Upper lobe of left lung (tissue), 4 donors: ENCODE measurements around the gene RASSF7.

ENCODE experiments used
- EP300 ChIP-seq, 4 donors: sonication (generic); formaldehyde crosslinking; IDR thresholded peaks; one replicate each; pipeline ENCODE4 v1.5.1; 2017; ENCODE audit warnings: antibody characterized with exemption in 4 of 4, control low read depth in 2 of 4
- POLR2A ChIP-seq, 4 donors: fragments of 450-650 bp; IDR thresholded peaks; one replicate each; pipeline ENCODE4 v1.5.1; 2016 to 2017; ENCODE audit warnings: antibody characterized with exemption in 4 of 4, mild to moderate bottlenecking in 2 of 4

DNA sequence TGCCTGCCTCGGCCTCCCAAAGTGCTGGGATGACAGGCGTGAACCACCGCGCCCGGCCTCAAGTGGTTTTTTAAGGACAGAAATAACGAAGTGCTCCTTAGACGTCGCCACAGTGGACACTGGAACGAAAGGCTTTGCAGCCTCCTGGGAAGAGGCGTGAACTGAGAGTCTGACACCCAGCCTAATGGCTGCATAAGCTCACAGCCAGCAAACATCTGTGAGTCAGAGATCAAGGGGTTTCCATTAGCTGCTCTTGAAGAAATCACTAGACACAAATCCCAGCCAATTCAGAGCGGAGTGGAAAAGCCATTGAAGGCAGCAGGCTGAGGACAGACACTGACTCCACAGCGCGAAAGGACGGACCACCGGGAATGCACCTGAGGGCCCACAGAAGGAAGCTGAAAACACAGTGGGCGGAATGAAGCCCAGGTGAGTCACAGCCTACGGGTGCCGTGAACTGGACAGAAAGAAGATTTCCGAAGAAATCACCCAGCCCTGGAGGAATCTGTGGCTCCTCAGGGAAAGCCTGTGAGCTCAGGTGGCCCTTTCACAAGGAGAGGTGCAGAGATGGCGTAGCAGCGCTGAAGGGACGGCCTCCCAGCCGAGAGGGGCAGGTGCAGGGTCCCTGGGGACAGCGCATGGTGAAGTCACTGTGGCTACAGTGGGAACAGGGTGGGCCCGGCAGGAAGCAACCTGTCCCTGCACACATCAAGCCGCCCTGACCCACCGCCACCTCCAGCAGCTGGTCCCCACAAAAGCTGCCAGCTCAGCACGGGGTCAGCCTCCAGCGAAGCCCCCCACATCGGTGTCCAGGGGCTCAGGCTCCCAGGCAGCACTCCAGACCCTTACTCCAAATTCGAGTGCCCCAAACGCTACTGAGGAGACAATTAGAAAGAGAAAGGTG is 11.8 kb upstream of the RASSF7 start:
- TF ChIP-seq POLR2A (IDR thresholded peaks at IDR 0.05) = no peak
- TF ChIP-seq EP300 (IDR thresholded peaks at IDR 0.05) = no peak
